GM12891 (cell line): Measurements from ENCODE around the gene MEPE.

Experiments used
- POLR2A ChIP-seq: IDR thresholded peaks from 2 replicates; pipeline ENCODE4 v1.6.1; 2011; ENCODE audit warnings: low read depth, low read length, control low read depth
- POLR2AphosphoS5 ChIP-seq: IDR thresholded peaks from 2 replicates; pipeline ENCODE4 v1.6.1; 2011; ENCODE audit warnings: low read depth, low read length, control low read depth
- POU2F2 ChIP-seq: IDR thresholded peaks from 2 replicates; pipeline ENCODE4 v1.6.1; 2011; ENCODE audit warnings: low read depth, mild to moderate bottlenecking, control low read depth, low read length, moderate library complexity
- TAF1 ChIP-seq: IDR thresholded peaks from 2 replicates; pipeline ENCODE4 v1.6.1; 2011; ENCODE audit warnings: low read depth, low read length, control low read depth

DNA sequence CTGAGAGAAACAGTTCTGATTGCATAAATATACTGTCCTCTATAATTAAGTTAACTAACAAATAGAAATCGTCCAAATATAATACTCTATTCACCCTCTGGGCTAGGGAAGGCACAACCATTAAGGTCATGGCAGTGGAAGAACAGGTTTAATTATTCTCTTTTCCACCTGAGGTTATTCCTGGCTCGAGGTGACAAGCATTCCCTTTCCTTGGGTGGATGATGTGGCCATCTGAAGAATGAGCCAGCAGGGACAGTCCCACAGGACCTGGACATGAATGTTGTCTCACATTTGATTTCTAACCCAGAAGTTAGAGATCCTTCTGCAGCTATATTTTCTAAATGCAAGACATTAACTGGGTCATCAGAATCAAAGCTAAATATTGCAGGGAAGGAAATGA, 27.9 kb upstream of the MEPE start:
- no peak for TF ChIP-seq POLR2A
- TF ChIP-seq POLR2AphosphoS5 = no peak
- TF ChIP-seq POU2F2 = no peak
- TF ChIP-seq TAF1 = no peak
